Ascending aorta (tissue), 2 donors: ENCODE measurements around the gene PLEKHA5. TPM values are rescaled to one million over a fixed set of nuclear protein-coding genes. Genes with fewer than 3 reads are reported as not detected.

ENCODE experiments used
- DNase-seq, 2 donors: peaks; one replicate each; pipeline ENCODE4 v3.0.0-alpha.2; 2019; ENCODE audit warnings: low spot score in 2 of 2
- H3K27ac ChIP-seq, 2 donors: fragments of 200-600 bp; sonication (generic); one replicate each; pipeline ENCODE4 v1.5.1; 2016 to 2017; ENCODE audit warnings: mild to moderate bottlenecking in 1 of 2
- H3K27me3 ChIP-seq: fragments of 200-600 bp; sonication (generic); one replicate; pipeline ENCODE4 v1.5.1; 2017
- H3K36me3 ChIP-seq, 2 donors: fragments of 200-600 bp; sonication (generic); one replicate each; pipeline ENCODE4 v1.5.1; 2016
- H3K4me1 ChIP-seq, 2 donors: fragments of 200-600 bp; sonication (generic); one replicate each; pipeline ENCODE4 v1.5.1; 2016 to 2017; ENCODE audit warnings: mild to moderate bottlenecking in 1 of 2
- H3K4me3 ChIP-seq, 2 donors: fragments of 200-600 bp; sonication (generic); one replicate each; pipeline ENCODE4 v1.5.1; 2016 to 2017; ENCODE audit warnings: mild to moderate bottlenecking in 1 of 2
- H3K9me3 ChIP-seq, 2 donors: fragments of 200-600 bp; sonication (generic); one replicate each; pipeline ENCODE4 v1.5.1; 2016
- intact Hi-C: fragments of 100-400 bp; cut with DNase I; formaldehyde crosslinking; loops from one replicate; pipeline ENCODE4 v1.15.1; 2023
- total RNA-seq: library from RNA; depleted of rRNA; stranded (reverse); fragments of >200 nt; gene quantifications from one replicate; pipeline ENCODE4 v1.1.0, GENCODE V29; 2016
- TF ChIP-seq, protein P1 (sequence below), 3 experiments: fragments of 200-600 bp in 2 of 3; fragments of 450-650 bp in 1 of 3; sonication (generic) in 2 of 3; IDR thresholded peaks; one replicate each; pipeline ENCODE4 v1.5.1; 2016 to 2019; ENCODE audit warnings: antibody characterized with exemption in 3 of 3, mild to moderate bottlenecking in 1 of 3, moderate library complexity in 1 of 3

PLEKHA5 gene
- total RNA-seq, 1 donor from 2014 or later: 11.8 TPM

DNA sequence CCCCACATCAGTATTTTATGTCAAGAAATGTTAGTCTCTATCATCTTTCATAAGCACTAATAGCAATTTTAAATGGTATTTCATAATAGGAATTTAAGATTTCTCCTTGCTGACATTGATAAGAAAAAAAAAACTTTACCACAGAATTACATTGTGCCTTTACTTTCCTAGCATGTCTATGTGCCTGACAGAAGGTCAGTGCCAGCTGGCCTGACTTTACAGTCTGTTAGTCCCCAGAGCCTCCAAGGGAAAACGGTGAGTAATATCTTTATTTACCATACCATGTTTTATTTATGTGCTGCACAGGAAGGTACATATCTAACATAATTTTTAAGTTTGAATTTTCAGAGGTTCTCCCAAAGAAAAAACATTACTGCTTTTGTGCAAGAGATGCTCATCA lies 157.8 kb downstream of the PLEKHA5 start:
- no peak for DNase-seq
- TF ChIP-seq, protein P1, sequence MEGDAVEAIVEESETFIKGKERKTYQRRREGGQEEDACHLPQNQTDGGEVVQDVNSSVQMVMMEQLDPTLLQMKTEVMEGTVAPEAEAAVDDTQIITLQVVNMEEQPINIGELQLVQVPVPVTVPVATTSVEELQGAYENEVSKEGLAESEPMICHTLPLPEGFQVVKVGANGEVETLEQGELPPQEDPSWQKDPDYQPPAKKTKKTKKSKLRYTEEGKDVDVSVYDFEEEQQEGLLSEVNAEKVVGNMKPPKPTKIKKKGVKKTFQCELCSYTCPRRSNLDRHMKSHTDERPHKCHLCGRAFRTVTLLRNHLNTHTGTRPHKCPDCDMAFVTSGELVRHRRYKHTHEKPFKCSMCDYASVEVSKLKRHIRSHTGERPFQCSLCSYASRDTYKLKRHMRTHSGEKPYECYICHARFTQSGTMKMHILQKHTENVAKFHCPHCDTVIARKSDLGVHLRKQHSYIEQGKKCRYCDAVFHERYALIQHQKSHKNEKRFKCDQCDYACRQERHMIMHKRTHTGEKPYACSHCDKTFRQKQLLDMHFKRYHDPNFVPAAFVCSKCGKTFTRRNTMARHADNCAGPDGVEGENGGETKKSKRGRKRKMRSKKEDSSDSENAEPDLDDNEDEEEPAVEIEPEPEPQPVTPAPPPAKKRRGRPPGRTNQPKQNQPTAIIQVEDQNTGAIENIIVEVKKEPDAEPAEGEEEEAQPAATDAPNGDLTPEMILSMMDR (IDR thresholded peaks at IDR 0.05): no peak
- no peaks in the 10 kb centered on the region for H3K9me3 ChIP-seq
- peaks cover 0 to 7% of the 10 kb centered on the region in 2 donors for H3K36me3 ChIP-seq
- no peaks in the 10 kb centered on the region for H3K4me1 ChIP-seq
- intact Hi-C loops: loop anchor here (5.0 kb wide), 1 partner anchor 40 kb away; no protein-coding TSS in a partner anchor
- H3K27ac ChIP-seq: peak overlapping the region in 1 of 2 donors; percentile 25
- no peak overlapping the region for H3K4me3 ChIP-seq
- no peaks in the 10 kb centered on the region for H3K27me3 ChIP-seq

DNA sequence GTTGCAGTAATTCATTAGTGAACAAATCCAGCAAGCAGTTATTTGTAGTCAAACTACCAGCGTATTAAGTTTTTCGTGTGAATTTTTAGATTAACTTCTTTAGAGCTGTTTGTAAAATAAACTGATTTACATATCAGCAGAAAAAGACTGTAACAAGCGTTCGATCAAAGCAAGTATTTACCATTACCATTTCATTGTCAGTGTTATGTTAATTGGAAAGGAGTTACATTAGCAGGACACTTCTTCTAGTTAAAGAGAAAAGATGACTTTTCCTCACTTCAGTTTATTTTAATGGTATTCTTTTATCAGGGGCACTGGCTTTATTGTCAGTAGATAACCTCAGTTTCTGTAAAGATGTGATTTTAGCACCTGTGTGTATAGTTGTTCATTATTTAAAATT lies 158.6 kb downstream of the PLEKHA5 start:
- intact Hi-C loops: loop anchor here (2.0 to 5.0 kb wide), 2 partner anchors 41 to 105 kb away; no protein-coding TSS in a partner anchor
- H3K4me3 ChIP-seq: no peak overlapping the region

DNA sequence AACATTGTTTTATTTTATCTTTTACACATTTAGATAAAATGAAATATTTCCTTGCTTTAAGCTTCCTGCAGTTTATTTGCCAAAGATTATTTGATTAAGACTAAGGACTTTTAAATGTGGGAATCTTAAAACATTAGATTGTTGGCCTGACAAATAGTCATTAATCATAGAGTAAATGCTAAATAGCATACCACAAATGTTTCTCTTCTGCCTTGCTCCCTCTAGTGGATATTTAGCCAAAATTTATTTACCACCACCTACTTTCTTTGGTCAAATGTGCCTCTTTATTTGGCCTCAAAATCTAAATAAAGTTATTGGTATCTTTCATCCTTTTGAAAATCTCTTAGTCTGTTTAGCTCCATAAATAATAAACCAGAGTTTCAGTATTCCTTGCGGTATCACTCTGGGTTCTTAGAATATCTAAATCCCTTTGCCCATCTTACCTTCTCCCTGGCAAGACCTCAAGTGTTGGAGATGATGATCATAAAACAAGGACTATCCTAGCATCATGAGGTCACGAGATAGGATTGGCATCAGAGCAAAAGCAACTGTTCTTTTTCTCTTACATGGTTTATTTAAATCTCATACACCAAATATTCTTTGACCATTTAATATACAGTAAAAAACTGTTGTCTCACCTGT lies 159.2 kb downstream of the PLEKHA5 start:
- Histone ChIP-seq H3K36me3 (peaks cover 0 to under 1% of the 10 kb centered on the region in 2 donors), H3K27me3 (no peaks in the 10 kb centered on the region), H3K4me3 (no peak overlapping the region), H3K27ac (no peak overlapping the region), H3K4me1 (no peaks in the 10 kb centered on the region), H3K9me3 (no peaks in the 10 kb centered on the region)
- TF ChIP-seq, protein P1 (IDR thresholded peaks at IDR 0.05): peak; percentile 36 to 68 (median 54)
- no peak for DNase-seq
- intact Hi-C loops: loop anchor here (2.0 to 5.0 kb wide), 2 partner anchors 41 to 106 kb away; no protein-coding TSS in a partner anchor

More for the DNA sequence above, 158.6 kb downstream of the PLEKHA5 start:
- Histone ChIP-seq H3K4me1 (no peaks in the 10 kb centered on the region), H3K36me3 (peaks cover 0 to 6% of the 10 kb centered on the region in 2 donors), H3K27ac (peak overlapping the region in 1 of 2 donors; percentile 25), H3K27me3 (no peaks in the 10 kb centered on the region), H3K9me3 (no peaks in the 10 kb centered on the region)
- no peak for DNase-seq
- TF ChIP-seq, protein P1 (IDR thresholded peaks at IDR 0.05): no peak

DNA sequence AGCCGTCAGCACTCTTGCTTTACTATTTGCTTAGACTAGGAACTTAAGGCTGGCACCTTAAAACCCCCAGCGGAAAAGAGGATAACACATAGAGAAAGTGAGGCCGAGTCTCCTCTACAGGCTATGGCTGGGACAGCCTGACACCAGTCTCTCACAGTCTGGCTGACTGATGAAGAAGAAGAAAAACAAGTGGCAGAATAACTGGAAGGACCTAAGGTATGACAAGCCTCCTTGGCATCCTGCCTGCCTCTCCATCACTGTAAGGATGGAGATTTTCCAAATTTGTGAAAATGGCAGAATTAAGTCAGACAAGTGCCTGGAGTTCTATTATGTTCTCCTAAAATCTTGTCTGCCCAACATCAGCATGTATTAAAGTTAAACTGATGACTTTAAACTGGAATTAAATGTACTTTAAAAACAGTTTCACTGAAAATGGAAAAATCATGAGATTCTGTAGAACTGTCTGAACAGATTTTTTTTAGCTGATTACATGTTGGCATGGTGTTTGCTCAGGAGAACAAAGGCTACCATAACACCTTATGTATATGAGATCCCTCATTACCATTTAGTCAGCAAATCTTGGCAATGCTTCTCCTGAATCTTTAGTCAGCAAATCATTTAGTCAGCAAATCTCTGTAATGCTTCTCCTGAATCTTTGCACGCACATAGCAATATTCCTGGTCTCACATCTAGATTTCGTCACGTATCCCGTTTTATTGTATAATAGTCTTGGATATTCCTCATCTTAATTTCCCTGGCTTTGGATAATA lies 169.5 kb downstream of the PLEKHA5 start:
- TF ChIP-seq, protein P1 (IDR thresholded peaks at IDR 0.05): no peak
- intact Hi-C loops: no loop called here
- H3K4me3 ChIP-seq: no peak overlapping the region
- H3K27me3 ChIP-seq: no peaks in the 10 kb centered on the region
- DNase-seq: no peak
- peak overlapping the region in 1 of 2 donors; percentile 16 for H3K27ac ChIP-seq
- no peaks in the 10 kb centered on the region for H3K36me3 ChIP-seq
- H3K4me1 ChIP-seq: no peaks in the 10 kb centered on the region
- no peaks in the 10 kb centered on the region for H3K9me3 ChIP-seq

DNA sequence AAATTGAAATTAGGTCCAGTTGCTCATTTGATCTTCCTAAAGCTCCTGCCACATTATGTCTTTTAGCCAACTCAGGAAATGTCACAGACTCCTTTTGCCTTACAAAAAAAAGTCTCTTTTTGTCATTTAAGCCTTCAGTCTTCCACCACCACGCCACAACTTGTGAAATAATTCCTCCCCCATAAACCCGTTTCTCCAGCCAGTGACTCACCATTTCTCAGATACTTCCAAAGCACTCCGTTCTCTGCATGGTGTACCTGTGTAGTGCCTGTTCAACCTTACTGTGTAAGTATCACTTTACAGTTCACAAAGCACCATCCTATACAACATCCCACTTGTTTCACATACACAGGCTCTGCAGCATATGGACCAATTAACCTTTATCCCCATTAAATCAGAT lies 170.2 kb downstream of the PLEKHA5 start:
- H3K9me3 ChIP-seq: no peaks in the 10 kb centered on the region
- H3K4me1 ChIP-seq: no peaks in the 10 kb centered on the region
- intact Hi-C loops: no loop called here
- H3K4me3 ChIP-seq: no peak overlapping the region
- no peaks in the 10 kb centered on the region for H3K27me3 ChIP-seq
- H3K36me3 ChIP-seq: no peaks in the 10 kb centered on the region
- no peak overlapping the region for H3K27ac ChIP-seq
- DNase-seq: no peak
- TF ChIP-seq, protein P1 (IDR thresholded peaks at IDR 0.05): no peak
